Activated CD4-positive, CD25-positive, alpha-beta regulatory T cell treated with anti-CD3 and anti-CD28 coated beads, Interleukin-2, amount 50 U/mL, for 16 hours (primary cell): ENCODE measurements around the gene KDM5C.
"Not testable (repeated sequence)": the region's sequence is repeated elsewhere in the genome, so short reads cannot be mapped to it uniquely, and the experiment has no call there.

Experiments
- DNase-seq: peaks from one replicate; pipeline ENCODE4 v3.0.0-alpha.2; 2020; ENCODE audit warnings: low read depth, low spot score

Gene KDM5C

GRCh38 chrX:53190363-53190960 lies 34.5 kb downstream of the KDM5C start:
- no peak for DNase-seq

GRCh38 chrX:53188763-53189162 lies 36.2 kb downstream of the KDM5C start:
- no peak for DNase-seq

GRCh38 chrX:53186351-53186750 lies 38.7 kb downstream of the KDM5C start:
- no peak for DNase-seq

GRCh38 chrX:53184836-53185235 lies 40.2 kb downstream of the KDM5C start:
- DNase-seq = no peak

- DNase-seq = no peak
These were observed 53.7 kb downstream of the KDM5C start for GRCh38 chrX:53171356-53171755.

- DNase-seq = no peak
These were observed 58.9 kb downstream of the KDM5C start for GRCh38 chrX:53166103-53166502.

GRCh38 chrX:53164566-53164965 lies 60.4 kb downstream of the KDM5C start:
- not testable (repeated sequence) for DNase-seq

- DNase-seq = no peak
These were observed 61.6 kb downstream of the KDM5C start for GRCh38 chrX:53163436-53163835.

- no peak for DNase-seq
These were observed 64.6 kb downstream of the KDM5C start for GRCh38 chrX:53160297-53160983.

- DNase-seq = no peak
These were observed 65.8 kb downstream of the KDM5C start for GRCh38 chrX:53159184-53159583.

GRCh38 chrX:53156207-53156596 lies 68.8 kb downstream of the KDM5C start:
- no peak for DNase-seq

- no peak for DNase-seq
These were observed 69.3 kb downstream of the KDM5C start for GRCh38 chrX:53155512-53156206.

GRCh38 chrX:53153581-53153980 lies 71.4 kb downstream of the KDM5C start:
- DNase-seq = no peak
